GM19239 (cell line): ENCODE measurements around the gene FGGY.

ENCODE experiments used
- DNase-seq: peaks from one replicate; pipeline ENCODE4 v3.0.0; 2011; ENCODE audit warnings: low spot score; ENCODE audit not compliant: insufficient read length
- FAIRE-seq: peaks from 2 replicates; lab custom pipeline; 2011; peaks lifted over from hg19 to GRCh38; lab: Jason Lieb, UNC

FGGY gene

DNA sequence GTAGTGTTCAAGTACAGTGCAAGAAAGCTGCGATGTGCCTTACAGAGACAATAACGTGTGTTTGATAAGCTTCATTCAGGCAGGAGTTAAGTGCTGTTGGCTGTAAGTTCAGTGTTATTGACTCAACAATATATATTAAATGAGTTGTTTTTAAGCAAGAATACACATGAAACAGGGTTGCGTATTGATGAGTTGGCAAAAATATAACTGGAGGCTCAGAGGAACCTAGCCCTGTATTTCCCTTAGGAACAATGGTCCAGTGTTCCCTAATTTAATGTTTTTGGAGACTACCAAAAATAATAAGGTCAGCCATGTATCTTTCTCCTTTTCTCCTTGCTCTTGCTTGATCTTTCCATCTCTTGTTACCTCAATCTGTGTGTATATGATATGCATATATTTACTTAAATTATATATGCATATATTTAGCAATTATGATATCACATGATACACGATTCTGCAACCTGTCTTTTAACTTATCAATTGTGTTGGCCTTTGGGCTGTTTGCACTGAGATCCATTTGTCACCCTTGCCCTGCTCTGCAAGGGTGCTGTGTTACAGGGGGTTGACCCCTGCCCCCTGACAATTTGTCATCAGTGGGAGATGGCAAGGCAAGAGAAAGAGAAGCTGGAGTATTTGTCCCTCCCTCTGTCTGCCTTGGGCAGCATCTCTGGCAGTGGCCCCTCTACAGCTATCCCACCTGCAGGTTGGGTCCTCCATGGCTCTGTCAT is 109.7 kb downstream of the FGGY start:
- FAIRE-seq (no peak), DNase-seq (no peak)

DNA sequence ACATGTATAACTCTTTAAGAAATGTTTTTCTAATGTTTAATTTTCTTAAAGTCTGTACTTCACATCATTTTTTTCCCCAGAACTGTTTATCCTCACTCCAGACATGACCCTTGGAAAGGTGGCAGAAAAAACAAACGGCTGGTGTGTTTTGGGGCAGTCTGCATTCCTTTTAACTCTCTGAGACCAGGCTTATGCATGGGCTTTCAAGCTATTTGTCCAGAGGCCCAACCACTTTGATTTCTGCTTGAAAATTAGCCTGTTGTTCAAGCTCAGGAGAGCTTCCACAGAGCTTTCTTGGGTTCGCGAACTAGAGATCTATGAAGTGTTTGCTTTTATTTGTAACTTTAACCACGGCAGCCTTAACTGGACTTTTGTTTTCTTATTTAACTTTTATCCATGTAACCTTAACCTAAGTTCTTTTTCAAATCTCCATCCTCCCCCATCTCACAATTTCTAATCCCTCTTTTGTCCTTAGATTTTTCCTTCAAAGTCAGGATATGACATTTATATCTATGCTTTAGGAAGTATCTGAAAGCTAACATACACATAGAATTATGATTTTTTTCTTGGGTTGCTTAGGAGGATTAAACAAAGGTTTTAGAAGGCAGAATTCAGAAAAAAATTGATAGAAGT is 111.8 kb downstream of the FGGY start:
- no peak for DNase-seq
- FAIRE-seq, result no peak

DNA sequence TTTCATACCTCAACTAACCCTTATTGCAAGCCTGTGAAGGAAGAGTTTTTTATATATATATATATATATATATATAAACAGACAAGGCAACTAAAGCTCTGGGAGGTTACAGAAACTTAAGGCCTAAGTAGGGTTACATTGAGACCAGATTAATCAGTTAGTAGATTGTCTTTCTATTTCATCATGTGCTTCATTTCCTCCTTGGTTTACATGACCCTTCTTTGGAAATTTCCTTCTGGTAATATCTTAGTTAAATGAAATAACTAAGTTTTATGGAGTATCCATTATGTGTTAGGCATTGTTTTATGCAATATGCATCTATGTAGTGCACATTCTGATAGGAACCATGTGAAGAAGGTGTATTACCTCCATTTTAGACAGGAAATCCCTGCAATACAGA is 112.7 kb downstream of the FGGY start:
- DNase-seq, result no peak
- FAIRE-seq, result no peak

DNA sequence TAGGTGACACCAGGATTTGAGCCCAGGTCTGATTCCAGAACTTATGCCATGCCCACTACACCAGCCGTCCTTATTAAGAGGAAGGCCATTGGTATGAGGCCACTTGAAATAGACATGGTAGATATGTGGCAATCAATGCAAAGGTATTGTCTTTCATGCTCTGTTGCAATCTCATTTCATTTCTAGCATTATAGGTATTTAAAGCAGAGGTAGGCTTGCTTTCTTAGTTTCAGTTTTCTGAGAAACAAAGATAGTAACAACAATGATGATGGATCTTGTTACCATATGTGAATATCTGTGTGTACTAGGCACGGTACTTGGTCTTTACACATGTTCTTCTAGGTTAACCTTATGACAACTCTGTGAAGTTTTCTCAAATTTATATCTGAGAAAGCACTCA is 113.1 kb downstream of the FGGY start:
- DNase-seq (no peak), FAIRE-seq (no peak)

DNA sequence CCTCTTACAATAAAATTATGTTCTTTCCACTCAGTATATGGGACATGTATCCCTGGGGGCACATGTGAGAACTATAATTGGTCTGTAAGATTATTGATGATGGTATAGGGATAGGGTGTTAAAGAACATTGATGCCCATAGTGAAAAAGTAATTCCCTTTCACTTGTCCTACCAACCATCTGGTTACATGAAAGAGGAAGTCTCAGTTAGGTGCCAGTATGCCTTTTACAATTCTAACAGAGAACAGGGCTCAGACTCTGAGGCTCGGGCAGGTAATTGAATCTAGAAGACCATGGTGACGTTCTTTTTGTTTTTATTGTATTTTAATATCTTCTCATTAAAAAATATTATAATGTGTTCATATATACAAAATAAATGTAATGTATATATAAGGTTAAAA is 113.6 kb downstream of the FGGY start:
- FAIRE-seq (no peak), DNase-seq (no peak)

DNA sequence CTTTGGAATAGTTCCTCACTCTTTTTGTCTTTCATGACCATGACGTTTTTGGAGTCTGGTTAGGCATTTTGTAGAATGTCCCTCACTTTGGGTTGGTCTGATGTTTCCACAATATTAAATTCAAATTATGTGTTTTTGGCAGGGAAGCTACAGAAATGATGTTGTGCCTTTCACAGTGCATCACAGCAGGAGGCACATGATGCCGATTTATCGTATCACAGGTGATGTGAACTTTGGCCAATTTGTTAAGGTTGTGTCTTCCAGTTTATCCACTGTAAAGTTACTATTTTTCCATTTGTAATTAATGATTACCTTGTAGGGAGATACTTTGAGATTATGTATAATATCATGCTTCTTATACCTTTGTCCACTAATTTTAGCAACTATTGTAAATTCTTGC is 114.3 kb downstream of the FGGY start:
- DNase-seq (no peak), FAIRE-seq (no peak)

DNA sequence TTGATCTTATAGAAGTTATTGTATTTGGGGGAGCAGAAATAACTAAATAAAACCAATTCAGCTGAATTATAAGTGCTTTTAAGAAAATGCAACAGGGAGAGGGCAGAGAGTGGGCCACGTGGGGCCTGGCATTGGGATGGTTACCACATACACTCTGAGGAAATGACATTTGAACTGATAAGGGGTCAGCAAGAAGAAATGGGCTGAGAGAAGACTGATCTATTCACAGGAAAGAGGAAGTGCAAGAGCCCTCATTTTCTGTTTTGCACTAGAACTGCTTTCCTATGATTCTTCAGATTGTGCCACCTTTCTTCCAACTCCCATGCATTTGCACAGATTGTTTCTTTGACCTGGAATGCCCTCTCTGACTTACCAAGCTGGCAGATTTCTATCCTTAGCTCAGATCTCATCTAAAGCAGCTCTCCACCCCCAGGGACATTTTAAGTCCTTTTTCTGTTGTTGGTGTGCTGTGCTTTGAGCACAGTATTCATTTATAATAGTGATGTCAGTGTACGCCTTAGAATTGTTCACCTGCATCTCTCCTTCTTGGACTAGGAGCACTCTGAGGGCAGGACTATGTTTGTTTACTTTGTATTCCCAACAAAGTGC is 115.9 kb downstream of the FGGY start:
- DNase-seq (no peak), FAIRE-seq (peak; percentile 58)

DNA sequence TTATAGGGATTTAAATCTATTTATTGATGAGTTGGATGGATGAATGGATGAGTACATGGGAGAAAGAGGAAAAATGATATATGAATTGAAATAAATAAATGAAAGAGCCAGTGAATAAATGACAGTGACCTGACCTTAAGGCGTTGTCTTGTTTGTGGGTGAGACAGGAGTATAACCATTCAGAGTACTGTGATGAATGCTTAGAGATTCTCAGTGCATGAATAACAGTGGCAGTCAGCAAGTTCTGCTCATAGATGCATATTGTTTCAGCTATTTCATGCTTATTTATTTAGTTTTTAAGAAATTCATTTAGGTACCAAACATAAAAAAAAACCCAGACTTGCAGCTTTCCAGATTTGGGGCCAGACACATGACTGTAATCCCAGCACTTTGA is 116.4 kb downstream of the FGGY start:
- DNase-seq (no peak), FAIRE-seq (no peak)

DNA sequence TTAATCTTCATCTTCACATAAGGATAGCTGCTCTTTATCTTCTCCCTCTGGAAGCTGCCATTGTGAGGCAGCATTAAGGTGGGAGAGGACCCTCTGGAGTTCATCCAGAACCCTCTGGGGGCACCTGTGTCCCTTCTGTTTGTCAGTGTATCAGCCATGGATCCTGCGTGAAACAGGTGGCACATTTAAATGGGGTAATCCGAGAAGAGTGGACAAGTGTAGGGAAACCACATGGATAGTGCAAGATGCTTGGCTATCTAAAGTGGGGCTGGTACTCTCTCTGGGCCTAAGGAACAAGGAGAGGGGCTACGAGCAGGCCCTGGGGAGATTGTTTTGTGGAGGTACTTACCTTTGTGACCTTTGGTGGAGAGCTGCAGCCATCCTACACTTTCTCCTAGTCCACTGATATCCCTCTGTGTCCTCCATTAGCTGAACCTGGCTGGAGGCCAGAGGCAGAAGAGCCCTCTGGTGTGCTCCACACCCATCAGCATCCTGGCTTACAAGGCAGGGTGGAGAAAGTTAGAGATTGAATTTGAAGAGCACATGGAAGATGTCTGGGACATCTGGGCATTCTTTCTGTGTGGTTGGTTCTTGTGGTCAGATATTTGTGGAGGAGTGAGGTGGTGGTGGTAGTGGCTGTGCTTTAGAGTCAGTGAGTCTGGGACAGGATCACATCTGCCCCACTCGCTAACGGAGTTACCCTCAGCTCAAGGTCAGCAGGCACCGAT is 117.7 kb downstream of the FGGY start:
- DNase-seq, result no peak

DNA sequence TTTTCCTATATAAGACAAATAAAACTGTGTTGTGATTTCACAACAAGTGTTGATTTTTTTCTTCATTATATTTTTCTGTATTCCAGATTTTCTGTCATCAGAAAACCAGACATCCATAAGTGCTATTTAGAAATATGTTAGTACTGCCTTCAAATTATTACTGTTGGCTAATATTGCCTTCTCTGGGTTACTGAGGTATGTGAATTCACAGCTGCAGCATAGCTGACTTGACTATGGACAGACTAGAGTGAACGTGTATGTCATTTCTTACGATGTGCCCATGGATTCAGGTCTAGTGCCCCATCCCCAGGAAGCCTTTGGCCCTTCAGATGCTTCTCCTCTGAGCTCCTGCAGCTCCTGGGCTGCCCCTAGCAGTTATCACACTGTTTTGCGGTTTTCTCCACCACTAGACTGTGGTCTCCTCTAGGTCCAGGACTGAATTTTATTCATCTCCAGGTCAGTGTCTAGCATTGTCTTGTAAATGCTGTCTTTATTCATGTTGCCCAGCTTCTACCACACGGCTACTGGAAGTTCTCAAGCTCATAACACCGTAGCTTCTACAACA is 118.5 kb downstream of the FGGY start:
- FAIRE-seq (no peak), DNase-seq (no peak)

More for the DNA sequence above, 117.7 kb downstream of the FGGY start:
- no peak for FAIRE-seq

DNA sequence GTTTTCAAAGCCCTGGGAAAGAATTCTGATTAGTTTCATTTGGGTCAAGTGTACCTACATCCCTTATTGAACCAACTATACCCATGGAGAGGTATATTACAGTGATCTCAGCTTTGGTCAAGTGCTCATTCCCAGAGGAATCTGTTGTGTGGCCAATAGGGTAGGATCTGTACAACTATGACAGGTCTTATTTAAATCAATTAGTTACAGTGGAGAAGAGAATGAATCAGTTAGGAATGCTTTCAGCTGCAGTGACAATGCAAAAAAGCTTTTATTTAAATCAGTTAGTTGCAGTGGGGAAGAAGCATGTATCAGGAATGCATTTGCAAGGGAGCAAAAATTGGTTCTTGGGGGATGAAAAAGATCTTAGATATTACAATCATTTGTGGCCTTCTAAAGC is 119.0 kb downstream of the FGGY start:
- FAIRE-seq (no peak), DNase-seq (no peak)

DNA sequence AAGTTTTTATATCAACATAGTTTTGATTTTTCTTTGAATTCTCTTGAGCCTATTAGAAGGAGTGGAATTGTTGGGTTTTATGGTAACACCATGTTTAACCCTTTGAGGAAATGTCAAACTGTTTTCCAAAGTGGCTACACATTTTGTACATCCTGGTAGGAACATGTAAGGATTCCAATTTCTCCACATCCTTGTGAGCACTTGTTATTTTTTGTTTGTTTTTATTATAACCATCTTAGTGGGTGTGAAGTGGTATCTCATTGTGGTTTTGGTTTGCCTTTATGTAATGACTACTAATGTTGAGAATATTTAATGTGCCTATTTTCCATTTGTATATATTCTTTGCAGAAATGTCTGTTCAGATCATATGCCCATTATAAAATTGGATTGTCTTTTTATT is 120.5 kb downstream of the FGGY start:
- DNase-seq (no peak), FAIRE-seq (no peak)

DNA sequence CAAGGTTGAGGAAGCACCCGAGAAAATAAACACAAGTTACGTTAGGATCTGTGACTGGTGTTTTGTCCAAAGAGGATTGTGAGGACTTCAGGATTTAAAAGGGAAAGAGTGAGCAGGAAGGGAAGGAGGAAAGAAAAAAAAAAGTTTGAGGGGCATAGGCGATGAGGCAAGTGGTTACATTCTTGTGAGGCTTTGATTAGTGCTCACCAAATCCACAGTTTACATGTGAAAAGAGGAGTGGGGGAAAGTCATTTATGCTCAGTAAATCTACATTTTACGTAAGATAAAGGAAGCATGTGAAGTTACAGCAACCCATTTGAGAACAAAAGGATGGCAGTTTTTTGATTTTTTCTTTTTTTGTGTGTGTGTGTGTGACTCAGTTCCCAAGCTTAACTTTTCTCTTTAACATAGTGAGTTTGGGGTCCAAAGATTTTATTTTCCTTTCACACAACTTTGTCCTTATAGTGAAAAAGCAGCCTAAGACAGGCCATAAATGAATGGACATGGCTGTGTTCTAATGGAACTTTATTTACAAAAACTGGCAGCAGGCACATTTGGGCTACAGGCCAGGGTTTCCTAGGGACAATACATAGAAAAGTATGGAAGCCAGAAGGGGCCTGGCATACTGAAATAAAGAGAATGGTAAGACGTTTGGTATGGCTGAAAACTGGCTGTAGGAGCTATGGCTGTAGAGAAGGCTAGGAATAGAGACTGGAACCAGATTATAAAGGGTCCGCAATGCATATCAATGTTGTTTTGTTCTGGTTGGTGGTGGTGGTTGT is 121.7 kb downstream of the FGGY start:
- FAIRE-seq, result no peak

DNA sequence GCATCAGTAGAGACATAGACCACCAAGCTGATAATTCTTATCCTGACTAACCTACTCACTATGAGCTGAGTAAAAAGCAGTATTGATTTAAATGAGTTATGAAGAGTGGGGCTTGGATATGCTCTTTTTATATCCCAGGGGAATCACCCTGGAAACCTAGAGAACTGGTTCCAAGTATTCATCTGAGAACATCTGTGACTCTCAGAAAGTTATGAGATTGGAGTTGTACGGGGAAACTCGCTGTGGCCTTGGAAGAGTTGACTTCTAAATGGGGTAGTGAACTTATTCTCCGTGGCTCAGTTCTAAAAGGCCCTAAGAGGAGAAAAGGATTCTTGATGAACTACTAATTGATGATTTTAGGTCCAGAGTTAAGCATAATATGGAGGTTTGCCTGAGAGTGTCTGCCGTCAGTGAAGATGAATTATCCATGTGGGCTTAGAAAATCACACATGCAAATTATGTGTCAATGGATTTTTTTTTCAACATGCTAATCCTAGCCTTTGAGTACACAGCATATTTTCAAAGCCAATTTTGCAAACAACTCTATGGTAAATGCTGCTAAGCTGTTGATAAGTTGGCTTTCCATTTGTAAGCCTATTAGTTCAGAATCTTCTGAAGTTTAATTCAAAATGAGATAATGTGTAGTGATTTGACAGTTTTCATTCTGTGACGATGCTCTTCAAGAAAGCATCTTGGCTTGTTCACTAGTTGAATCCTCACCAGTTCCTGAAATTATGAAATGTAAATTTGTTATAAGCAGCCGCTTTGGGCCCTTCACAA is 122.7 kb downstream of the FGGY start:
- FAIRE-seq (no peak), DNase-seq (no peak)

More for the DNA sequence above, 121.7 kb downstream of the FGGY start:
- no peak for DNase-seq

DNA sequence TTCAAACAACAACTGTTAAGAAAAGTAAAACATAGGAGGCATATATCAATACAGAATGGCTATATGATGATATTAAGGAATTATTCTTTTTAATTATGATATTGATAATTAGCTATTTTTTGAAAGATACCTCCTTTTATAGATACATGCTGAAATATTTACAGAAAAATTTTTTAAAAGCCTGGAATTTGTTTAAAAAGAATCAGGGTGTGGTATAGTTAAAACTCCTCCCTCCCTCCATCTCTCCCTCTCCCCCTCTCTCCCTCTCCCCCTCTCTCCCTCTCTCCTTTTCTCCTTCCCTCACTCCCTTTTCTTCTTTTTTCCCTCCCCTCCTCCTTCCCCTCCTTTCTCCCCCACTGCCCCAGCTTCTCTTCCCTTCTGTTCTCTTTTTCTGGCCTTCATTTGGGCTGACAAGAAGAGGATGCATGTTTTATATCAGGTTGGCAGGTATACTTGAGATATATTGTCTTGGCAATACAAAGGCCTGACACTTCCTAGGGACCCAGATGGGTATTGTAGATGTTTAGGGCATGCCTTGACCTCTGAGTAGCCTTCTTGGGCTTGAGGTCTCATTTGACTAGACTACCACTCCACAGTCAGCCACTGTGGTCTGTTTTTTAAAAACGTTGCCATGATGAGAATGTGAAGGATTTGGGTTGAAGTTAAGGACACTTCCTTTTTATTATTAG is 124.5 kb downstream of the FGGY start:
- DNase-seq (no peak), FAIRE-seq (no peak)

DNA sequence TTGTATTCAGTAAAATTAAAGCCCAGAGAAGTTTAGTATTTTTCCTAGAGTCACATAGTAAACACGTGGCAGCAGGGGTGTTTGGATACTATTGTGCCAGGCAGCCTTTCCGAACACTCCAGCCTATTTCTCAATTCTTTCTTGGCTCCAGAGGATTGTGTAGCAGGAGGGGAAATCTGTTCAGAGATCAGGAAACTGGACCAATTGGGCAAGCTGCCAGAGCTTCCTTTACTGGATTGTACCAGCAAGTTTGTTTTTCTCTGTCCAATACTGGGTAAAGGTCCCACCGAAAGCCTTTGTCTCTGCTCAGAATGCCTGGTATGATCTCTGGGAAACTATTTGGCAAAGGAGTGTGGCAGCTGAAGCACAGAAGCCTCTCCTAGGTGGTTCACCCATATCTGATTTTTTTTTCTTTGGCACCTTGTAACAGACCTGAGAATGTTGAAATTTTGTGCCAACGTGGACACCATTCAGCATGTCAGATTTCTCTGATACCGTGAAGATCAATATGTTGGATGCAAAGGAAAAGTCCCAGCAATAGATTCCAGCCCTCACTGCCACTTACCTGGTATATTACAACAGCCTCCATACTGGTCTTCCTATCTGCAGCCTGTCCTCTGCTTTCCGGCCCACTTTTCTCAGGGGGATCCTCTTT is 126.2 kb downstream of the FGGY start:
- DNase-seq (no peak), FAIRE-seq (no peak)

DNA sequence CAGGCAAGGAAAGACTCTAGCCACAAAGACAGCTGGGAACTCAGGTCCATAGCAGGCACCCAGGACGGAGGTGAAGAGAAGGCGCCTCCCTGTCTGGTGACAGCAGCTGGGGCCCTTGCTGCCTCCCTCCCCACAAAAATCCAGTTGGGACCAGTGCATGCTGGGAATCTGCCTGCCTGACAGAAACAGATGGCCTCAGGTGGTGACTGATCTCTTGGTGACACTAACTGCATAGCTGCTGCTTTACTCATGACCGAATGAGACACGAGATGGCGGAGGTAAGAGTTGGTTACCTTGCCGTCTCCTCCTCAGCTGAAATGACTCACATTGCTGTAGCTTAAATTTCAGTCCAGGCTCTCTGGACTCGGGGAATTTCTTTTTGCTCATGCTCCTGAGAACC is 130.3 kb downstream of the FGGY start:
- no peak for DNase-seq
- no peak for FAIRE-seq

DNA sequence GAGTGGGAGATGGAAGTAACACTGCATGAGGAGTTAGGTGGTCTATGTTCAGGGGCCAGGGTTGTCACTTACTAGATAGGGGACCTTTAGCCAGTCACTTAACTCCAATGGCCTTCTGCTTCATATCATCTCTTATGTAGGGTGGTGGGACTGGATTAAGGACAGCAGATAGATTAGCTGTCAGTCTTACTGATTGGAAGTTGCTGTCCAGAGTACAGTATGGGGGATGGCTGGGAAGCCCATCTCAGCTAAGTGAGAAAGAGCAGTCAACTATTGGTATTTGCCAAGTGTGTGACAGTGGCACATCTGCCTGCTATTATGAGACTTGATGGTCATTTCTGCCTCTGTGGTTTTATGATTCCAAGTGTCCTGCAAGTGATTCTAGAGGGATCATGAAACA is 130.9 kb downstream of the FGGY start:
- DNase-seq, result no peak
- no peak for FAIRE-seq
